CD4-positive, alpha-beta T cell (primary cell): Measurements from ENCODE around the gene NCKAP5. TPM values are rescaled to one million over a fixed set of nuclear protein-coding genes. Genes with fewer than 3 reads are reported as not detected.

Experiments used
- ATAC-seq: fragments of 200-7000 bp; cut with Tn5 transposase; one replicate; pipeline ENCODE4 v1.10.0; 2022; ENCODE audit warnings: mild to moderate bottlenecking; ENCODE audit not compliant: poor library complexity
- CTCF ChIA-PET: fragments of 350-600 bp; sonication (Branson Sonifier 250); formaldehyde crosslinking; loops from one replicate; lab custom pipeline; 2021; ENCODE audit warnings: antibody characterized with exemption, inconsistent platforms; lab: Charles Lee
- POLR2A ChIA-PET: fragments of 350-600 bp; sonication (Branson Sonifier 250); formaldehyde crosslinking; loops from one replicate; lab custom pipeline; 2021; ENCODE audit warnings: antibody characterized with exemption, inconsistent platforms; lab: Charles Lee
- DNase-seq, 14 experiments: peaks; one replicate each; pipeline ENCODE4 v3.0.0-alpha.2; 2013 to 2020; ENCODE audit warnings: mixed read lengths in 2 of 14
- H3K27ac ChIP-seq, 2 donors: one replicate each; pipeline versions ENCODE4 v1.5.1 to v1.7.0; 2013; ENCODE audit warnings: low read length in 2 of 2, low read depth in 1 of 2, mild to moderate bottlenecking in 1 of 2
- H3K27me3 ChIP-seq, 2 experiments: 1 replicate in 1 of 2; 2 replicates in 1 of 2; pipeline versions ENCODE4 v1.6.1 to v1.7.0; 2013; ENCODE audit warnings: low read length in 2 of 2, control low read depth in 1 of 2, mild to moderate bottlenecking in 1 of 2, moderate library complexity in 1 of 2; ENCODE audit not compliant: insufficient read depth in 2 of 2, control insufficient read depth in 1 of 2
- H3K36me3 ChIP-seq: one replicate; pipeline ENCODE4 v1.6.1; 2013; ENCODE audit warnings: low read length, control low read depth; ENCODE audit not compliant: insufficient read depth
- H3K4me1 ChIP-seq: one replicate; pipeline ENCODE4 v1.6.1; 2013; ENCODE audit warnings: low read length, control low read depth; ENCODE audit not compliant: insufficient read depth
- H3K4me3 ChIP-seq: one replicate; pipeline ENCODE4 v1.5.1; 2013; ENCODE audit warnings: mild to moderate bottlenecking, low read length, moderate library complexity
- H3K9me3 ChIP-seq, 2 experiments: 1 replicate in 1 of 2; 2 replicates in 1 of 2; pipeline versions ENCODE4 v1.6.1 to v1.7.0; 2013; ENCODE audit warnings: low read length in 2 of 2, mild to moderate bottlenecking in 2 of 2, control low read depth in 1 of 2, moderate library complexity in 1 of 2; ENCODE audit not compliant: control insufficient read depth in 1 of 2, insufficient read depth in 1 of 2
- H3K27ac Mint-ChIP-seq: one replicate; pipeline ENCODE4 v1.8.0; 2020; ENCODE audit warnings: mixed read lengths
- H3K27me3 Mint-ChIP-seq: one replicate; pipeline ENCODE4 v1.8.0; 2021; ENCODE audit warnings: mixed read lengths
- H3K36me3 Mint-ChIP-seq: one replicate; pipeline ENCODE4 v1.8.0; 2021; ENCODE audit warnings: low read depth, mixed read lengths
- H3K4me1 Mint-ChIP-seq: one replicate; pipeline ENCODE4 v1.8.0; 2021; ENCODE audit warnings: low read depth, mixed read lengths
- H3K4me3 Mint-ChIP-seq: one replicate; pipeline ENCODE4 v1.8.0; 2020; ENCODE audit warnings: mild to moderate bottlenecking, mixed read lengths
- H3K9me3 Mint-ChIP-seq: one replicate; pipeline ENCODE4 v1.8.0; 2020; ENCODE audit warnings: mixed read lengths
- intact Hi-C, 2 experiments: fragments of 100-400 bp; cut with DNase I in 1 of 2; cut with micrococcal nuclease in 1 of 2; formaldehyde crosslinking; loops; one replicate each; pipeline versions ENCODE4 v1.15.1 to v1.9.0; 2023 to 2025; cut with DNase I, micrococcal nuclease
- total RNA-seq, 174 experiments: library from RNA in 2 of 174; stranded (reverse) in 2 of 174; gene quantifications; one replicate each; pipeline ENCODE4 v1.2.3 and lab custom pipeline; 2021 to 2026
- TF ChIP-seq, protein P1 (sequence below): fragments of 200-600 bp; IDR thresholded peaks from one replicate; pipeline ENCODE4 v1.8.0; 2022; ENCODE audit warnings: antibody characterized with exemption, mild to moderate bottlenecking

The NCKAP5 gene
- total RNA-seq, 2 experiments from 2014 or later: not detected

DNA sequence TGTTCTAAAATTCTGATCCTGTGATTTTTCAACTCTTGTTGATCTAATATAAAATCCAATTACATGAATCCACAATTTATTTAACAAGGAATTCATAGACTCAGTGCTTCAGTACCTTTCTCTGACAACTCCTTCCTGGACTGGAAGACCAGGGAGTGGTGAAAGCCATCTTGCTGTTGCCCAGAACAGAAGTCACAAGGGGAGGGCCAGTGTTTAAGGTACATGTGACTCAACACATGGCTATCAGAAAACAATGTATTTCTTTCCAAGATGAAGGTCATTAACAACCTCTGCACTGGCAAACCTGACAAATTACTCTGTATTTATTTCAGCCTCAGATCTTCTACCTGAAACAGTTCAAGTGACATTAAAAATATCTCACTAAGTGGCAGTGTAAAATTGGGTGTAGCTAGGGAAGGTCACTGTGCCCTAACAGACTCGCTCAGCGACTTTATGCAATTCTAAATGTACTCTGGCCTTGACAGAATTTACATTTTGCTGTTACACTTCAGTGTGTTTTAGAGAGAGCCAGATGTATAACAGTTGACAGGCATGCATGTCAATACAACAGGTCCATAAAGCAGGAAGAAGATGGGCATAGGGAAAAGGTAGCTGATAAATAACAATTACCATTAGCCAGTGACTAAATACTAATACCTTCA is 75.4 kb downstream of the NCKAP5 start:
- no peaks in the 10 kb centered on the region for H3K36me3 ChIP-seq
- H3K4me1 ChIP-seq: no peaks in the 10 kb centered on the region
- TF ChIP-seq, protein P1, sequence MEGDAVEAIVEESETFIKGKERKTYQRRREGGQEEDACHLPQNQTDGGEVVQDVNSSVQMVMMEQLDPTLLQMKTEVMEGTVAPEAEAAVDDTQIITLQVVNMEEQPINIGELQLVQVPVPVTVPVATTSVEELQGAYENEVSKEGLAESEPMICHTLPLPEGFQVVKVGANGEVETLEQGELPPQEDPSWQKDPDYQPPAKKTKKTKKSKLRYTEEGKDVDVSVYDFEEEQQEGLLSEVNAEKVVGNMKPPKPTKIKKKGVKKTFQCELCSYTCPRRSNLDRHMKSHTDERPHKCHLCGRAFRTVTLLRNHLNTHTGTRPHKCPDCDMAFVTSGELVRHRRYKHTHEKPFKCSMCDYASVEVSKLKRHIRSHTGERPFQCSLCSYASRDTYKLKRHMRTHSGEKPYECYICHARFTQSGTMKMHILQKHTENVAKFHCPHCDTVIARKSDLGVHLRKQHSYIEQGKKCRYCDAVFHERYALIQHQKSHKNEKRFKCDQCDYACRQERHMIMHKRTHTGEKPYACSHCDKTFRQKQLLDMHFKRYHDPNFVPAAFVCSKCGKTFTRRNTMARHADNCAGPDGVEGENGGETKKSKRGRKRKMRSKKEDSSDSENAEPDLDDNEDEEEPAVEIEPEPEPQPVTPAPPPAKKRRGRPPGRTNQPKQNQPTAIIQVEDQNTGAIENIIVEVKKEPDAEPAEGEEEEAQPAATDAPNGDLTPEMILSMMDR: no peak
- Mint-ChIP-seq H3K27me3 (no peaks in the 10 kb centered on the region), H3K36me3 (no peaks in the 10 kb centered on the region), H3K9me3 (no peaks in the 10 kb centered on the region), H3K4me1 (no peaks in the 10 kb centered on the region), H3K4me3 (no peak overlapping the region), H3K27ac (no peak overlapping the region)
- no peak for ATAC-seq
- no peaks in the 10 kb centered on the region for H3K9me3 ChIP-seq
- H3K27ac ChIP-seq: no peak overlapping the region
- no peak overlapping the region for H3K4me3 ChIP-seq
- ChIA-PET POLR2A (no interaction called here), CTCF (no interaction called here)
- H3K27me3 ChIP-seq: no peaks in the 10 kb centered on the region
- no peak for DNase-seq
- intact Hi-C loops: no loop called here

DNA sequence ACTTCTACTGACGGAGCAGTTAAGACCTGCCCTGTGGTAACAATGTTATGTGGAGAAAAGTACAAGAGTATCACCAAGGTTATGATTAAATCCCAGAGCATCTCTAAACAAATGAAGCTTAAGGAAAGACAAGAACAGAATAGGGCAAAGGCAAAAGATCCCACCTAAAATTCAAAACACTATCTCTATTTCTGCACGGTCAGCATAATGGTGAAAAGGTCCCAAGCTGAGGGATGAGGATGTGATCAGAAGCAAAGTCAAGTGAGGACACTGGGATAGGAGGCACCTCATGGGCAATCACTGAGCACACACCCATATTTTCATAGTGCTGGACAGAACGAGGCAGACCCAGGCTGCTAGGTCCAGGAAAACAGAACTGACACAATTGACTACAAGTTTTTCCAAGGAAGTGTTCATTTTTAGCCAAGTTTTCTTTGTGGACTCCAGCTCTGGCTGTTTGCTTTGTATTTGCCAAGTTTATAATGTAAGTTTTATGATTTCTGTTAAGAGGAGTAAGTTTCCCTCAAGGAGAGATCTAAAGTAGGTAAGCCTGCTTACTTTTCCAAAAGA is 77.8 kb downstream of the NCKAP5 start:
- Mint-ChIP-seq H3K4me3 (no peak overlapping the region), H3K27me3 (no peaks in the 10 kb centered on the region), H3K27ac (no peak overlapping the region), H3K36me3 (no peaks in the 10 kb centered on the region), H3K4me1 (no peaks in the 10 kb centered on the region), H3K9me3 (peaks cover 2% of the 10 kb centered on the region)
- CTCF ChIA-PET: no interaction called here
- intact Hi-C loops: no loop called here
- ATAC-seq (no peak), DNase-seq (no peak)
- TF ChIP-seq, protein P1: no peak
- Histone ChIP-seq H3K36me3 (no peaks in the 10 kb centered on the region), H3K4me3 (no peak overlapping the region), H3K4me1 (no peaks in the 10 kb centered on the region), H3K27me3 (no peaks in the 10 kb centered on the region), H3K9me3 (no peaks in the 10 kb centered on the region), H3K27ac (no peak overlapping the region)
- POLR2A ChIA-PET: no interaction called here

DNA sequence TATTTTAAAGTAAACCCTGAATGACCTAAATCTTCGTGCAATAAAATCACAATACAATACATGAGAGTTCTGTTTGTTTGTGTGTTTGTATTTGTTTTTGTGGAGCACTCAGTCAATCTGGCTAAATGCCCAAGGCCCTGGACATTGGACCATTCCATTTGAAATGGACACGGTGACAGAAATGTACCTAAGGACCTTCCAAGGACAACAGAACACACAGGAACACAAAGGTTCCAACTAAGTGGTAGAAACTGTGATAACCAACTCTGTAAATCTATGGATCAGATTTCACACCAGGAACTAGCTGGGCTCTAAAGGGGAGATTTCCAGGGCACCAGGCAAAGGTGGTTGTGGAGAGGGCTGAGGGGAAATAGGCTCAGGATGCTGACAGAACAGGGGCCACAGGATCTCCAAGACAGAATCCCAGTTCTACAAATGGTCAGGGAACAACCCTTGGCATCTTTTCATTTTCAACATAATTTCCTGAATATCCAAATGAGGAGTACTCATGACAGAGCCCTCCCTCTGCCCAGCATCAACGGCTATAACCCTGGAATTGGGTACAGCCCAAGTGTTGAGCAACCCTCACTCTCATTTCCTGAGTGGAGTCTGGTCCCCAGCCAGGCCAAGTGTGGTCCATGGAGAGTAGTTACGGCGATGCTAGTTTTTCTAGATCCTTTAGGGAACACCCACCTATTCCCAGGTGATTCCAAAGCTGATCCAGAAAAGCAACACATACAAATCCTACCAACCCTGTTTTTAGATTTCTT is 78.4 kb downstream of the NCKAP5 start:
- H3K36me3 Mint-ChIP-seq: no peaks in the 10 kb centered on the region
- ChIA-PET CTCF (no interaction called here), POLR2A (no interaction called here)
- H3K4me3 ChIP-seq: no peak overlapping the region
- ATAC-seq: no peak
- TF ChIP-seq, protein P1: no peak
- no peaks in the 10 kb centered on the region for H3K27me3 Mint-ChIP-seq
- H3K9me3 ChIP-seq: no peaks in the 10 kb centered on the region
- intact Hi-C loops: no loop called here
- no peaks in the 10 kb centered on the region for H3K4me1 Mint-ChIP-seq
- no peaks in the 10 kb centered on the region for H3K27me3 ChIP-seq
- H3K36me3 ChIP-seq: no peaks in the 10 kb centered on the region
- no peak overlapping the region for H3K27ac Mint-ChIP-seq
- no peak for DNase-seq
- peaks cover 2% of the 10 kb centered on the region for H3K9me3 Mint-ChIP-seq
- H3K4me3 Mint-ChIP-seq: no peak overlapping the region
- no peak overlapping the region for H3K27ac ChIP-seq
- no peaks in the 10 kb centered on the region for H3K4me1 ChIP-seq
